HG03520 (cell line): ENCODE measurements around the gene SLC2A1.

ENCODE experiments used
- ATAC-seq: cut with Tn5 transposase; IDR thresholded peaks from one replicate; pipeline ENCODE4 v1.9.1; 2021; ENCODE audit warnings: mild to moderate bottlenecking, moderate library complexity; ENCODE audit not compliant: unreplicated experiment

Gene SLC2A1

DNA sequence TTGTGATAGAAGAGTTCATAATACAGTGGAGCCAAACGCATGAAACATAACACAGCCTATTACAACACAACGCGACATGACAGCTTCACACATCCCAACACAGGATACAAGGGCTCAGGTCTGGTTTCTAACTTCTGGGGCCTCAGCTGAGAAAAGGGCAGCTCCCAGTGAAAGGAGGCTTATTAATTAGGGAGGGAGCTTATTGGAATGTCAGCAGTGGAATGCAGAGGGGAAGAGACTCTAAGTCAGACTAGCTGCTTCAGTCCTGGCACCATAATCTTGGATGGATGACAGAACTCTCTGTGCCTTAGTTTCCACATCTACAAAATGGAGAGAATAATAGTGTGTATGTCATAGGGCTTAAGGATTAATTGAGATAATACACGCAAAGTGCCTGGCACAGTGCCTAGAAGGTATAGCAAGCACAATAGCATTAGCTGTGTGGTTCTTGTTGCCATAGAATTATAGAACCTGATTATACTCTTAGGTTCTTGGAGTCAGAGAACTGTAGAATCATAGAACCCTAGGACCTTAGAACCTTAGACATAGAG, 22.7 kb upstream of the SLC2A1 start:
- ATAC-seq: no peak

DNA sequence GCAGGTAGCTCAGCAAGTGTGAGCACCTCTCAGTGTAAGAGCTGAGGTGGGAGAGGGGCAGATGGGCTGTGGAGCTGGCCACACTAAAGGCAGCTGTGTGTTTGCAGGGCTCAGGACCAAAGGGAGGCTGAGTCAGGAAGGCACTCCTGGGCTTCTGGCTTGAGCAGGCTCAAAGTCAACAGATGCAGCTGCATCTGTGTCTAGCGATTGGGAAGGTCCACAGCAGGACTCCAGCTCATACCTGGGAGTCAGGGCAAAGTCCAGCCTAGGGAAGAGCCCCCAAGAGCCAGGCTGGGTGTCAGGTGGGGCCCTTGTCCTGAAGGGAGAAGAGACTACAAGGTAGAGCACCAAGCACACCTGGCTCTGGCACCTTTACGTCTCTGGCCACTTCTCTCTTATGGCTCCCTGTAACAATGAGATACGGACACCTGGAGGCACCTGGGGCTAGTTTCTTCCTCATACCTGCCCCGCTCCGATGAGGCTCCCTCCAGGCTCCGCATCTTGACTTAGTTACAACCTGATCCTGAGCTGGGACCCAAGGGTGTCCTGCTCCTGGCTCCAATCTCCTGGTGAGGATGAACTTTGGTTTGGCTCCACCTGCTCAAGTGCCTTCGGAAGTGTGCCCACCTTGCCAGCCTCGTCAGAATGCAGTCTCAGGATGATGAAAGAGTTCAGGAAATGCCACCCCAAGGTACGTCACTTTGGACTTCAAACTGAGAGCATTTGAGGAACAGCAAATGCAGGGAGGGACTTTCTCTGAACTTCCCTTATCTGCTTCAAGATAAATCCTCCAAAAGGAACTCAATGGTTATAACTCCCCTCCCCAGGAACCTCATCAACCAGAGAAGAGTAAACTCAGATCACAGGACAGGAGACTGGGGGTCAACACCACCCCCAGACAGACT, 21.5 kb upstream of the SLC2A1 start:
- ATAC-seq: no peak

DNA sequence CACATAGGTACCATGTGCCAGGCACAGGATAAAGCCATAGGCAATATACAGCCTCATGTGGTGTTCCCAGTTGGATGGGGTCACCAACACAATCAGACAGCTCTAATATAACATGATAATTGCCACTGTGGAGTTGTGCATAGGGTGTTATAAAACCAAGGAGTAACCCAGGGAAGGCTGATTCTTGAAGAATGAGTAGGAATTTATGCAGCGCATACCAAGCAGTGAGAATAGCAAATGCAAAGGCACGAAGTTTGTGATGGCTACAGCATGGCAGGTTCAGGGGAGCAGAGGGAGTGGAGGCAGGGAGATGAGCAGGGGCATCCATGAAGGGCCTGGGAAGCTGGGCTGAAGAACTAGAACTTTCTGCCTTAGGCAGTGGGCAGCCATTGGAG, 20.4 kb upstream of the SLC2A1 start:
- no peak for ATAC-seq

DNA sequence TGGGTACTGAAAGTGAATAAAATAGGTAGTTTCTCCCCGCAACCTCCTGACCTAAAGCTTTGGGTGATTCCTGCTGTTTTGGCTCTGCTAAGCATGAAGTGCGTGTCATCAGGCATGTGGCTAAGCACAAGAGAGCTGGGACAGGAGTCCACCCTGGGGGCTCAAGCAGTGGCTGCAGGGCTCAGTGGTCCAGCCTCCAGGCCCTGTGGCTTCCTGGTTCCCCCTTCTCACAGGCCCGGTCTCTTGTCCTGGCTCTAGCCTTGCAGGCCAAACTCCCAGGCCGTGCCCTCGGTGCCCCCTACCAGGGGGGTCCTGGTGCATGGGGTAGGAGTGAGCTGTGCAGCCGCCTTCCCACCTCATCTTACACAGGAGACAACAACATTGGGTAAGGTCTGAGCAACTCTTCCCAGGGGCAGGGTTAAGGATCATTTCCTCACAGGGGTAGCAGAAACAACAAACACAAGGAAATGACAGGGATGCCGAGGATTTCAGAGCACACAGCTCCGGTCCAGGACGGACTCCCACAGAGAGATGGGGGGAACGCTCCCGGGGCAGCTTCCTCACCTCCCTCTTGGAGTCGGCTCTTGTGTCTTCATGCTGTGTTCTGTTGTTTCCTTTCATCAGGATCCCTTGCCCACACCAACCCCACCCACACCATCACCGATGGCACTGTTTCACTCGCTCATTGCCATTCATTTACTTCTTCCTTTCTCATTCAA, 19.8 kb upstream of the SLC2A1 start:
- ATAC-seq: no peak

DNA sequence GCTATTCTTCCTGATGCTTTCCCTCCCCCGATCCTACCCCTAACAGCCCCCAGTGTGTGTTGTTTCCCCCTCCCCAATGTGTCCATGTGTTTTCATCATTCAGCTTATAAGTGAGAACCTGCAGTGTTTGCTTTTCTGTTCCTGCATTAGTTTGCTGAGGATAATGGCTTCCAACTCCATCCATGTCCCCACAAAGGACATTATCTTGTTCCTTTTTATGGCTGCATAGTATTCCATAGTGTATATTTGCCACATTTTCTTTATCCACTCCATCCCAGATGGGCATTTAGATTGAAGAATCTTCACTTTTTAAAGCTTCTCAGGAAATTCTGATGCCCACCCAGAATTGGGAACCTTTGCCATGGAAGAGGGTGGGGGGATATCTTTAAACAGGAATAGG, 19.0 kb upstream of the SLC2A1 start:
- ATAC-seq: no peak

DNA sequence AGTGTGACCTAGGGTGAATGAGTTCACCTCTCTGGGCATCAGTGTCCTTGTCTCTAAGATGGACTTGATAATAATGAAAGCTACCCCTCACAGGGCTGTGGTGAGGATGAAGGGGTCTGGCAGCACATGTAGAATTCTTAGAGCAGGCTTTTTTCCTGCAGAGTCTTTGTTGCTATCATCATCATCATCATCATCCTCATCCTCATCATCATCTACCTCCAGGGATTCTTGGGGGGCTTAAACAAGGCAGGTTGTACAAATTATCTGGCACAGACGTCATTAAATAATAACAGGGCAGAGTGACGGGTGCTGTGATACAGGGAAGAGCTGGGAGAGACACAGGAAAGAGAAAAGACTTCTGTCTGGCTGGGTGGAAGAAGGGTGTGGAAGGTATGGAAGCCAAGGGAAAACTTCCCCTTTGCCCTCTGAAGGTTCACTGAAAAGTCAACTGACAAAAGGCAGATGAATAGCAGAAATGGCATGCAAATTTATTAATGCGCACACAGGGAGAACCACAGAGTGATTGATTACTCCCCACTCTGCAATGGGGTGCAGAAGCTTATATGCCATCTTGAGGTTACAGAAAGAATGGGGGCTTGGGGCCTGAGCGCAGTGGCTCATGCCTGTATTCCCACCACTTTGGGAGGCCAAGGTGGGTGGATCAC, 17.0 kb upstream of the SLC2A1 start:
- no peak for ATAC-seq

DNA sequence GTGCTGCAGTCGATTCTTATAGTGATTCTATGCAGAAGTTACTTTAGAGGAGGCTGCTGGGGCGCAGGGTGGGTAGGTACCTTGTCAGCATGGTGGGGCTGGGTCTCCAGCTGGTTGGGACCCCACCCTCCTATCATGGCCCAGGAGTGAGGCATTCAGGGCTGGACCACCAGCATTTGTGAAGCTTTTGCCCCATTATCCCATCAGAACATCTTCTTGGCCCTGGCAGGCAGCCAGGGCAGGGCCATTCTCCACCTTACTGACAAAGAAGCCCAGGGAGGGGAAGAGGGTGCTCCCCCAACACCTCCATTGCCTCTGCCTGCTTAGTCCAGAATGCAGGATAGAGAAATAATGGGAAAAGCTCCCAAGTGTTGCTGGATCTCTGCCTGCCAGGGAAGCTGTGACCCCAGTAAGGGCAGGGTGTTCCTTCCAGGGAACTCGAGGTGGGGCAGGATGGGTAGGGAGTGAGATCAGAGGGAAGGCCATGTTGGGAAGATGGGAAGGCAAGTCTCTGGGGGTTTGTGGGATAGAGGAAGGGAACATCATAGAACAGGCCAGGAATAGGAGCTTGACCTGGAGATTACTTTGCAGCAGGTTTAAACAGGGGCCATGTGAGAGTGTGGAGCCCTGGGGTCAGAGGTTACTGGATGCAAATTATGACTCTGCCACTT, 16.2 kb upstream of the SLC2A1 start:
- ATAC-seq: no peak

DNA sequence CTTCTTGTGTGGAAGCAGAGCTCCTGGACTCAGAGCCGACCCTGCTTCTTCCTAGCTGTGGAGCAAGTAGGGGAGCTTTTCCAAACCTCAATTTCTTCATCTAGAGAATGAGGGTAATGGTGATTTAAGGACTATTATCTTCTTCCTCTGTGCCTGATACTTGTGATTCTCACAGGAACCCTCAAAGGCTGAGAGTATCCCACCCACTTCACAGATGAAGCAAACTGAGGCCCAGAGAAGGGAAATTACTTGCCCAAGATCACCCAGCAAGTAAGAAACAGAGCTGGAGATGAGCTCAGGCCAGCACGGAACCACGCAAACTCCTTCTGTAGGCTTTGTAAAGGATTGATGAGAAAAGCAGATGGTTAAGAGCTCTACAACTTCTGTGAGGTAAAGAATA, 15.1 kb upstream of the SLC2A1 start:
- ATAC-seq: no peak

DNA sequence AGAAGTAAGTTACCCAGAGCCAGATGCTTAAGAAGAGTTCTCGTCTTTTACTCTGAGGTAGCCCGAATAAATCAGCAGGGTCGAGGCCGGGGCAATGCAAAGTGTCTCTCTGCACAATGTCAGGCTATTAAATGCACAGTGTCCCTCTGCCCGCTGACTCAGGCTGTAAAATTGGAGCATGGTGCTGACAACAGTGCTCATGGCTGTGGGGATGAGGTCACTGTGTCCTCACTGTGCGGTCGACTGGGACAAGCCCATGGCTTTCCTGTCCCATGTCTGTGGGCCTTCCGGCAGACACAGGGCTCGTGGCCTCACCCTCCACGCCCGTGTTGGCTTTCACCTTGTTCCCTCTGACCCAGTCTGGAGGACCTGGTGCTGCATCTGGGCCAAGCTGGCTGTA, 14.6 kb upstream of the SLC2A1 start:
- no peak for ATAC-seq

DNA sequence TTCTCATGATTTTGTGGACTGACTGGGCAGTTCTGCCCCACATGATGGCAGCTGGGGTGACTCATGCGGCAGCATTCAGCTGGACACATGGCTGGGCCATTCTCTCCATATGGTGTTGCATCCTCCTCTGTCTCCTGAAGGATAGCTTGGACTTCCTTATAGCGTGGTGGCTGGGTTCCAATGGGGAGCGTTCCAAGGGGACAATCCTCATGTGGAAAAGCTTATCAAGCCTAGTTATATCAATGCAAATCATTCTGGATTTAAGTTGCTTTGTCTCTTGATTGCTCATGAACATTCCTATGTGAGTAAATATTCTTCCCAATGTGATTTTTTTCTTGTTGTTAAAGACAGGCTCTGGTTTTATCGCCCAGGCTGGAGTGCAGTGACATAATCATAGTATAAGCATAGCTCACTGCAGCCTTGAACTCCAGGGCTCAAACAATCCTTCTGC, 13.2 kb upstream of the SLC2A1 start:
- no peak for ATAC-seq

DNA sequence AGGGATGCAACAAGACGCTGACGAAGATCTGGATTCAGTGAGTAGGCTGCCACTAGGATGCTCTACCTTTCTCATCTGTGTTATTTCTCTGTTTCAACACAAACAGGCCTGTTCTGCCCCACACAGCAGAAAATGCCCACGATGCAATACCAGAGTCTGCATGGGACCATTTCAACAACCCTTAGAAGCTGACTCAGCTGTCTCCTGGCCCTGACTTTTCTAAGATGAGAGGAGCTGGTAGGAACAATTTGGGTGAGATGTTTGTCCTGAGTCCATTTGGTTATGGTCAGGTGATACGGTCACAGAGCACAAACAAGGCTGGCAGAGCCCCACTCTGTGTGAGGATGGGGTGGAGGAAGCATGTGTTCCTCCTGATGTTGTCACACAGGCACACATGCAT, 11.5 kb upstream of the SLC2A1 start:
- ATAC-seq: no peak

DNA sequence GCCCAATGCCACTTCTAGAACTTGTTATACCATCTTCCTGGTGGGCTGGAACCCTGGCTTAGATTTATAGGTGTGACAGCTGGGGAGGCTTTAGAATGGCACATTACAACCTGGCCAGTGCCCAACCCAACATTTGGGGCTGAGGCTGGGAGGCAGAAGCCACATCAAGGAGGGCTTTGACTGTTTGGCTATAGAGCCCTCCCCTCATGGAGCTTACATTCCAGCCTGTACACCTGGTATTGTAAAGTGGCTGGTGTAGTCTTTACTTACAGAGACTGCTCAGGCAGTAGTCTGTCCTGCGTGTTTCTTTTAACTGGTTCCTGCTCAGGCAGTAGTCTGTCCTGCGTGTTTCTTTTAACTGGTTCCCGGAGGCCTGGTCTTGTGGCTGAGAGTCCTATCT, 10.0 kb upstream of the SLC2A1 start:
- ATAC-seq: no peak

DNA sequence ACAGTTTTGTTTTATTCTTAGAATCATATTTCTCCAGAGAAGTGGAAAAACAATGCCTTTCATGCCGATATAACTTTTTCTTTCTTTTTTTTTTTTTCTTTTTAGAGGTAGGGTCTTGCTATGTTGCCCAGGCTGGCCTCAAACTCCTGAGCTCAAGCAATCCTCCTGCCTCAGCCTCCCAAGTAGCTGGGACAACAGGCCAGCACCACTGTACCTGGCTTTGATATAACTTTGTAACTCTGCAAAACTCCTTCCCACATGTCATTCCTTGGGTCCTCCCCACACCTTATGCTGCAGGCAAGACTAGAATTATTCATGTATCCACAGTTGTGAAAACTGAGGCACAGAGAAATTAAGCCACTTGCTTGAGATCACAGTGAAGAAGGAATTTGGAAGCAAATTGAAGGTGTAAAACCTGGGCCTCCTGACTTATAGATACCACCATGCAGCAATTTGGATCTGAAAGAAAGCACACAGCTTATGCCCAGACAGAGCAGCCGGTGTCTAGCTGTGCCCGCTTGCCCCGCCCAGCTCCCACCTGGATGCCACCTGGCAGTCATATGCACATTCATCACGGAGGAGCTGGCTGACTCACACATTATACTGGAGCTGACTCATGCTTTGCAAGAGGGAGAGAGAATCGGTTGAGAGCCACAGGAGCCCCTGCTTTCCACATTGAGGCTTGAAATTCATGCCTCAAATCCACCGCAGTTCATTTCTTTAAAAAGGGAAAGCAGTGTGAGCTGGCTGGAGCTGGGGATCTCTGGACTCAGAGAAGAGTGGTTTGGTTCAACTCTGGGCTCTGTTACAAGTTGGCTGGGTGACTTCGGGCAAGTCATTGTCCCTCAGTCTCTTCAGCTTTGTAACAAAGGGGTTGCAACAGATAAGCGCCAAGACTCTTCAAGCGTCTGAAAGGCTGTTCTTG, 8.3 kb upstream of the SLC2A1 start:
- ATAC-seq: no peak

DNA sequence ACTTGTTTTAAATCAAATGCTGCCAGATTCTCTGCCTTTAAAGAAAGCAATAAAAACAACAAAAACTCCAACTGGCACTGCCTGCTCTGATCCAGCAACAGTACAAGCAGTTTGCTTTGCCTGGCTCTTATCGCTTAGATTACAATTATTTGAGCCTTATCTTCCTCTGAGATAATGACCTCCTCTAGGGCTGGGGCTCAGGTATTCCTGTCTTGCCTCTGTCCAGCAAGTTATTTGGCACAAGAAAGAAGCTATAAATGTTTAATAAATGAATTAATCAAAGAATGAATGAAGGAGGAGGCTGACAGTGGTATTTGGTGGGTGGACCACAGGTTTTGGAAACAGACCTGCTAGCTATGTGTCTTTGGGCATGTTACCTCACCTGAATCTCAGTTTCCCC, 6.7 kb upstream of the SLC2A1 start:
- ATAC-seq: no peak

DNA sequence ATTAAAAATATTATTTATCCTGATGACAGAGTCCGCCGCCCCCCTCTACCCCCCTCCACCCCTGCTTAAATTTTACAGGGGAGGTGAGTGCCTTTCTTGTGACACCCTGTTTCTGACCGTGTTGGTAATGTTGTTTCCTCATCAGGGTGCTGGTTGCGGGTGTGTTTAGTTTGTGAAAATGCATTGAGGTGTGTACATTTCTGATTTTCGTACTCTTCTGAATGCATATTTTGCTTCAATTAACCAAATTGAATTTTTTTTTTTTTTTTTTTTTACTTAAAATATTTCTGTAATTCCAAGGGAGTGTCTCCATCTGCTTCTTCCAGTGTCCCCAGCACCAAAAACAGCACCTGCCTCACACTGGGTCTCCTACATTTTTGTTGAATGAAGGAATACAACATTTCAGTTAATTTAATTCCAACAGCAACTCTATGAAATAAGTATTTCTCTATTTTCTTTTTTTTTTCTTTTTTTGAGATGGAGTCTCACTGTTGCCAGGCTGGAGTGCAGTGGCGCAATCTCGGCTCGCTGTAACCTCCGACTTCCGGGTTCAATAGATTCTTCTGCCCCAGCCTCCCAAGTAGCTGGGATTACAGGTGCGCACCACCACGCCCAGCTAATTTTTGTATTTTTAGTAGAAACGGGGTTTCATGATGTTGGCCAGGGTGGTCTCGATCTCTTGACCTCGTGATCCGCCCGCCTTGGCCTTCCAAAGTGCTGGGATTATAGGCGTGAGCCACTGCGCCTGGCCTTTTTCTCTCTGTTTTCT, 5.6 kb upstream of the SLC2A1 start:
- ATAC-seq: no peak

DNA sequence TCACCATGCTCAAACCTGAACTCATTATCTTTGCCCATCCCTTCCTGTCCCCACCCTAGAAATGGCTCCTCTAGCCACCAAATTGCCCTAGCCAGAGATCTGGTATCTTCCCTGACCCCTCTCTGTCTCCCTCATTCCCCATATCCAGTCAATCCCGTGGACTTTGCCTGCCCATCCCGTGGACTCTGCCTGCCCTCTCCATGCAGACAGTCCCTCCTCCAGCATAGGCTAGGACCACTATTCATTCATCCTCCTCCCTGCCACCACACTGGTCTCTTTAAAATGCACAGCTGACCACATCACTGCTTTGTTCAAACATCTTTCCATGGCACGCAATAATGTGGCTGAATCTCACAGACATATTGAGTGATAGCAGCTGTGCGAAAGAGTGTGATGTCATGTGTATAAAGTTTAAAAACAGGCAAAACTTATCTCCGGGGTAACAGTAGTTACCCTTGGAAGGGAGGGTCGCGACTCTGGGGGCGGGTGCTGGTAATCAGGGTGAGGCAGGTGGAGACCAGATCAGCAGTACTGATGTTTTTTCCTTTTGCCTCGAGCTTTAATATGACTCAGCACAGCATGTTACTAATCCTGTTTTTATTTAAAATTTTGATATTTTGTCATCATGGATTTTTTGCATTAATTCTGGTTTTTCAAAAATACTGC, 4.8 kb upstream of the SLC2A1 start:
- ATAC-seq: no peak

DNA sequence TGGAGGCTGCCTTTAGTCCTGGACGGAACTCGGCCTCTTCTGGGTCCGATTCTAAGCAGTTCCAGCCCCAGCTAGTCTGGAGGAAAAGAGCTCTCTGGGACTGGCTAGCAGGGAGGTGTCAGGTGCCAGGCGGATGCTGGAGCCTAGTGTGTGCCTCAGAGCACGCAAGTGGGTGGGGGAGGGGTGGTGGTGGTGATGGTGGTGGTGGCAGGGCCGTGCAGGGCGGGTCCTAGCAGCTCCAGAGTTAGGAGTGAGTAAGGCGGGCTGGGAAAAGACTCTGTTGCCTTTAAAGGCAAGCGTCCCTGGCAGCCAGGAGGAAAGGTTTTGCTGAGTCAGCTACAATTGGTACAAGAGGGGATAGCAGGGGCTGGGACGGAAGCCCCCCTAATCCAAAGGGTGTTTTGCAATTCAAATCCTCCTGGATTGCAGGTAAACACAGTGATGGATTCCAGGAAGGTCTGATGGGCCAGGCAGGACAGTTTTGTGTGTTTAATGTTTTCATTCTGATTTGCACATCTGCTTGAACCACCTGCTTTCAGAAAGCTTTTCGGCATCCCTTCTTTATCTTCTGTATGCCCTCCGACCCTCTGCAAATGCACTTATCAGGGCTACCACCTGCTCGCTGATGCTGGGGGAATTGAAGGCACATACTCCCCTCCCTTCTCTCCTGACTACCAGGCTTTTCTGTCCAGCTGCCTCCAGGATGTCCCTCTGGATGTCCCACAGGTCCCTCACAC, 4.1 kb upstream of the SLC2A1 start:
- no peak for ATAC-seq
